Uterus (tissue), 4 donors: ENCODE results near the gene CCNA2. TPM values are rescaled to one million over a fixed set of nuclear protein-coding genes. Genes with fewer than 3 reads are reported as not detected.

Source experiments
- DNase-seq, 2 donors: peaks; one replicate each; pipeline ENCODE4 v3.0.0-alpha.2; 2019 to 2020
- H3K27ac ChIP-seq, 2 donors: fragments of 200-600 bp; sonication (generic); 1 replicate in 1 of 2; 2 replicates in 1 of 2; pipeline ENCODE4 v1.5.1; 2016 to 2018
- H3K27me3 ChIP-seq, 2 donors: fragments of 200-600 bp; sonication (generic); one replicate each; pipeline ENCODE4 v1.5.1; 2018 to 2019; ENCODE audit warnings: control low read depth in 1 of 2
- H3K36me3 ChIP-seq, 2 donors: fragments of 200-600 bp; sonication (generic); one replicate each; pipeline ENCODE4 v1.5.1; 2019; ENCODE audit warnings: control low read depth in 1 of 2
- H3K4me1 ChIP-seq, 2 donors: fragments of 200-600 bp; sonication (generic); one replicate each; pipeline ENCODE4 v1.5.1; 2018 to 2019; ENCODE audit warnings: control low read depth in 1 of 2
- H3K4me3 ChIP-seq, 2 donors: fragments of 200-600 bp; sonication (generic); 1 replicate in 1 of 2; 2 replicates in 1 of 2; pipeline ENCODE4 v1.5.1; 2018 to 2019; ENCODE audit warnings: mild to moderate bottlenecking in 1 of 2
- H3K9me3 ChIP-seq, 2 donors: fragments of 200-600 bp; sonication (generic); one replicate each; pipeline ENCODE4 v1.5.1; 2019; ENCODE audit warnings: control low read depth in 1 of 2
- CTCF ChIP-seq, 4 experiments: fragments of 200-600 bp in 2 of 4; fragments of 450-650 bp in 2 of 4; sonication (generic) in 2 of 4; IDR thresholded peaks; one replicate each; pipeline ENCODE4 v1.5.1; 2016 to 2019; ENCODE audit warnings: antibody characterized with exemption in 4 of 4, mild to moderate bottlenecking in 2 of 4, moderate library complexity in 1 of 4
- POLR2A ChIP-seq, 2 donors: fragments of 450-650 bp; IDR thresholded peaks; one replicate each; pipeline ENCODE4 v1.6.1; 2016; ENCODE audit warnings: antibody characterized with exemption in 2 of 2, mild to moderate bottlenecking in 1 of 2, moderate library complexity in 1 of 2
- intact Hi-C: fragments of 100-400 bp; cut with DNase I; formaldehyde crosslinking; loops from one replicate; pipeline ENCODE4 v1.15.1; 2023; ENCODE audit warnings: low total_unique reads
- total RNA-seq, 4 donors: library from RNA; depleted of rRNA in 3 of 4; stranded (reverse); fragments of >200 nt in 3 of 4; gene quantifications; one replicate each; pipeline versions ENCODE4 v1.1.0 to v1.2.4, GENCODE V29; 2014 to 2023
- donor health status: DM: yes; HTN: yes; CAD: no.

The CCNA2 gene
- total RNA-seq, 4 donors from 2014 or later = 0.59 to 39.8 (median 3.7) TPM

DNA sequence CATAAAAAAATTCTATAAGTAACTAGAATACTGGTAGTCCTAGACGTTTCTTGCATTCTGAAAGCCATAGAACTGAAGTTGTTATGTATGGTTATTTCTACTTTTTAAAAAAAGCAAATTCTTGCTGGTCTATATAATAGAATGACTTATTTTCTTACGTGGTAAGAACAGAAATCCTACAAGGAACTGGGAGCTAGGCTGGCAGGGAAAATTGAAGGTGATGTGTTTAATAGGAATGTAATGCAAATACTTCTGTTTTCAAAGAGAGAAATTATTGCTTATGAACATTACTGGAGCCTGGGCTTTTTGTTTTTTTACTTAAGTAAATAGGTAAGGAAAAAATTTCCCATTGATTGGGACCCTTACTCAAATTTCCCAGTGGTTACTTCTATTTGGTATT lies 8.9 kb downstream of the CCNA2 start:
- intact Hi-C loops = no loop called here
- no peaks in the 10 kb centered on the region for H3K9me3 ChIP-seq
- TF ChIP-seq CTCF (IDR thresholded peaks at IDR 0.05) (no peak), POLR2A (IDR thresholded peaks at IDR 0.05) (no peak)
- H3K36me3 ChIP-seq = no peaks in the 10 kb centered on the region
- no peaks in the 10 kb centered on the region for H3K27me3 ChIP-seq
- no peak overlapping the region for H3K27ac ChIP-seq
- no peaks in the 10 kb centered on the region for H3K4me1 ChIP-seq
- no peak overlapping the region for H3K4me3 ChIP-seq
- DNase-seq = no peak

- intact Hi-C loops = no loop called here
- Histone ChIP-seq H3K4me3 (no peak overlapping the region), H3K36me3 (no peaks in the 10 kb centered on the region), H3K27me3 (no peaks in the 10 kb centered on the region), H3K4me1 (no peaks in the 10 kb centered on the region), H3K27ac (no peak overlapping the region), H3K9me3 (no peaks in the 10 kb centered on the region)
- no peak for DNase-seq
- TF ChIP-seq POLR2A (IDR thresholded peaks at IDR 0.05) (no peak), CTCF (IDR thresholded peaks at IDR 0.05) (no peak)
Measured at GRCh38 chr4:121811122-121811521, 12.6 kb downstream of the CCNA2 start.

DNA sequence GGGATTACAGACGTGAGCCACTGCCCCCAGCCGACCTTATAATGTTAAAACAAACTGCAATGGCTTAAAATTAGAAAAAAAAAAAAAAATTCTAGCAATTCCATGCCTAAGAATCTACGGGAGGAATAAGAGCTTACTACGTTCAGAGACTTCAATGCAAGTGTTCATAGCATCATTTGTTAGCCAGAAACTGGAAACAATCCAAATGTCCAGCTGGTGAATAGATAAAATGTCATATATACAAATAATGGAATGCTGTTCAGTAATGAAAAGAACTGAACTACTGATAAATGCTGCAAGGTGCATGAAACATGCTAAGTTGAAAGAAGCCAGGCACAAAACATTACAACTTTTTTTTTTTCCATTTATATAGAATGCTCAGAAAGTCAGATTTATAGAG lies 17.3 kb downstream of the CCNA2 start:
- intact Hi-C loops = no loop called here
- Histone ChIP-seq H3K36me3 (no peaks in the 10 kb centered on the region), H3K9me3 (no peaks in the 10 kb centered on the region)

GRCh38 chr4:121801715-121802075 lies 22.0 kb downstream of the CCNA2 start:
- H3K36me3 ChIP-seq = no peaks in the 10 kb centered on the region
- intact Hi-C loops = no loop called here

More for the DNA sequence above, 17.3 kb downstream of the CCNA2 start:
- Histone ChIP-seq H3K27ac (no peak overlapping the region), H3K27me3 (no peaks in the 10 kb centered on the region), H3K4me1 (peaks cover 0 to 5% of the 10 kb centered on the region in 2 donors), H3K4me3 (no peak overlapping the region)
- TF ChIP-seq POLR2A (IDR thresholded peaks at IDR 0.05) = no peak
- TF ChIP-seq CTCF (IDR thresholded peaks at IDR 0.05) = no peak
- DNase-seq = no peak

More at GRCh38 chr4:121801715-121802075, 22.0 kb downstream of the CCNA2 start:
- Histone ChIP-seq H3K27ac (peak overlapping the region; percentile 83 to 94), H3K4me3 (peak overlapping the region; percentile 74 to 88), H3K4me1 (peaks cover 0 to 5% of the 10 kb centered on the region in 2 donors), H3K27me3 (no peaks in the 10 kb centered on the region), H3K9me3 (no peaks in the 10 kb centered on the region)
- TF ChIP-seq CTCF (IDR thresholded peaks at IDR 0.05) (no peak), POLR2A (IDR thresholded peaks at IDR 0.05) (no peak)
- no peak for DNase-seq
